ENCODE results near the gene PFAS.

The PFAS gene

GRCh38 chr17:8264320-8264719, 15.2 kb downstream of the PFAS start:
- H3K27ac Mint-ChIP-seq (ENCODE audit: low read depth), result no peak overlapping the region
- H3K9me3 Mint-ChIP-seq, result no peaks in the 10 kb centered on the region
- ATAC-seq (replicated peaks; ENCODE audit: extremely low read depth, poor library complexity, severe bottlenecking), result no peak
- no peak overlapping the region for H3K4me3 Mint-ChIP-seq
- peaks cover 7% of the 10 kb centered on the region for H3K36me3 Mint-ChIP-seq (ENCODE audit: insufficient read depth)
- no peaks in the 10 kb centered on the region for H3K4me1 Mint-ChIP-seq
- no peaks in the 10 kb centered on the region for H3K27me3 Mint-ChIP-seq
- DNase-seq (ENCODE audit: low spot score in 2 of 2), result no peak

- H3K27me3 Mint-ChIP-seq, result no peaks in the 10 kb centered on the region
- no peak overlapping the region for H3K27ac Mint-ChIP-seq (ENCODE audit: low read depth)
- no peak for ATAC-seq (replicated peaks; ENCODE audit: extremely low read depth, poor library complexity, severe bottlenecking)
- no peak overlapping the region for H3K4me3 Mint-ChIP-seq
- no peaks in the 10 kb centered on the region for H3K9me3 Mint-ChIP-seq
- DNase-seq (ENCODE audit: low spot score in 2 of 2), result no peak
- no peaks in the 10 kb centered on the region for H3K4me1 Mint-ChIP-seq
- H3K36me3 Mint-ChIP-seq (ENCODE audit: insufficient read depth), result peaks cover 7% of the 10 kb centered on the region
Measured at GRCh38 chr17:8264836-8265542, 15.9 kb downstream of the PFAS start.

GRCh38 chr17:8266648-8267479, 17.8 kb downstream of the PFAS start:
- no peak overlapping the region for H3K27ac Mint-ChIP-seq (ENCODE audit: low read depth)
- H3K36me3 Mint-ChIP-seq (ENCODE audit: insufficient read depth), result peaks cover 10% of the 10 kb centered on the region
- ATAC-seq (replicated peaks; ENCODE audit: extremely low read depth, poor library complexity, severe bottlenecking), result no peak

GRCh38 chr17:8267480-8268147, 18.5 kb downstream of the PFAS start:
- no peak overlapping the region for H3K4me3 Mint-ChIP-seq
- no peaks in the 10 kb centered on the region for H3K27me3 Mint-ChIP-seq
- DNase-seq (ENCODE audit: low spot score in 2 of 2) (no peak), ATAC-seq (replicated peaks; ENCODE audit: extremely low read depth, poor library complexity, severe bottlenecking) (no peak)
- no peaks in the 10 kb centered on the region for H3K9me3 Mint-ChIP-seq
- H3K4me1 Mint-ChIP-seq, result no peaks in the 10 kb centered on the region
- no peak overlapping the region for H3K27ac Mint-ChIP-seq (ENCODE audit: low read depth)
- peaks cover 6% of the 10 kb centered on the region for H3K36me3 Mint-ChIP-seq (ENCODE audit: insufficient read depth)

More at GRCh38 chr17:8266648-8267479, 17.8 kb downstream of the PFAS start:
- Mint-ChIP-seq H3K27me3 (no peaks in the 10 kb centered on the region), H3K4me3 (no peak overlapping the region), H3K4me1 (no peaks in the 10 kb centered on the region), H3K9me3 (no peaks in the 10 kb centered on the region)
- DNase-seq (ENCODE audit: low spot score in 2 of 2), result no peak

- peaks cover 6% of the 10 kb centered on the region for H3K36me3 Mint-ChIP-seq (ENCODE audit: insufficient read depth)
- no peak overlapping the region for H3K4me3 Mint-ChIP-seq
- no peaks in the 10 kb centered on the region for H3K9me3 Mint-ChIP-seq
- H3K27me3 Mint-ChIP-seq, result no peaks in the 10 kb centered on the region
- no peak for DNase-seq (ENCODE audit: low spot score in 2 of 2)
- no peak overlapping the region for H3K27ac Mint-ChIP-seq (ENCODE audit: low read depth)
- no peak for ATAC-seq (replicated peaks; ENCODE audit: extremely low read depth, poor library complexity, severe bottlenecking)
- no peaks in the 10 kb centered on the region for H3K4me1 Mint-ChIP-seq
Measured at GRCh38 chr17:8268550-8269298, 19.6 kb downstream of the PFAS start.

- H3K4me3 Mint-ChIP-seq, result no peak overlapping the region
- no peaks in the 10 kb centered on the region for H3K4me1 Mint-ChIP-seq
- H3K27me3 Mint-ChIP-seq, result no peaks in the 10 kb centered on the region
- no peak overlapping the region for H3K27ac Mint-ChIP-seq (ENCODE audit: low read depth)
- H3K9me3 Mint-ChIP-seq, result no peaks in the 10 kb centered on the region
- ATAC-seq (replicated peaks; ENCODE audit: extremely low read depth, poor library complexity, severe bottlenecking), result no peak
- no peak for DNase-seq (ENCODE audit: low spot score in 2 of 2)
- H3K36me3 Mint-ChIP-seq (ENCODE audit: insufficient read depth), result peaks cover 4% of the 10 kb centered on the region
Measured at GRCh38 chr17:8272421-8272820, 23.3 kb downstream of the PFAS start.

GRCh38 chr17:8273884-8274444, 24.9 kb downstream of the PFAS start:
- Mint-ChIP-seq H3K36me3 (ENCODE audit: insufficient read depth) (peaks cover 4% of the 10 kb centered on the region), H3K4me1 (no peaks in the 10 kb centered on the region), H3K9me3 (no peaks in the 10 kb centered on the region), H3K27ac (ENCODE audit: low read depth) (no peak overlapping the region), H3K4me3 (no peak overlapping the region), H3K27me3 (no peaks in the 10 kb centered on the region)
- no peak for DNase-seq (ENCODE audit: low spot score in 2 of 2)
- ATAC-seq (replicated peaks; ENCODE audit: extremely low read depth, poor library complexity, severe bottlenecking), result no peak

- Mint-ChIP-seq H3K4me1 (no peaks in the 10 kb centered on the region), H3K36me3 (ENCODE audit: insufficient read depth) (peaks cover 4% of the 10 kb centered on the region), H3K4me3 (no peak overlapping the region), H3K27me3 (no peaks in the 10 kb centered on the region), H3K9me3 (no peaks in the 10 kb centered on the region), H3K27ac (ENCODE audit: low read depth) (no peak overlapping the region)
- ATAC-seq (replicated peaks; ENCODE audit: extremely low read depth, poor library complexity, severe bottlenecking) (no peak), DNase-seq (ENCODE audit: low spot score in 2 of 2) (no peak)
Measured at GRCh38 chr17:8274816-8275215, 25.7 kb downstream of the PFAS start.

GRCh38 chr17:8275421-8276290, 26.6 kb downstream of the PFAS start:
- Mint-ChIP-seq H3K9me3 (no peaks in the 10 kb centered on the region), H3K36me3 (ENCODE audit: insufficient read depth) (no peaks in the 10 kb centered on the region), H3K27ac (ENCODE audit: low read depth) (no peak overlapping the region), H3K4me1 (no peaks in the 10 kb centered on the region), H3K4me3 (no peak overlapping the region), H3K27me3 (no peaks in the 10 kb centered on the region)
- DNase-seq (ENCODE audit: low spot score in 2 of 2) (no peak), ATAC-seq (replicated peaks; ENCODE audit: extremely low read depth, poor library complexity, severe bottlenecking) (no peak)

- Mint-ChIP-seq H3K36me3 (ENCODE audit: insufficient read depth) (no peaks in the 10 kb centered on the region), H3K9me3 (no peaks in the 10 kb centered on the region), H3K4me3 (no peak overlapping the region), H3K27me3 (no peaks in the 10 kb centered on the region), H3K27ac (ENCODE audit: low read depth) (no peak overlapping the region), H3K4me1 (no peaks in the 10 kb centered on the region)
- DNase-seq (ENCODE audit: low spot score in 2 of 2) (no peak), ATAC-seq (replicated peaks; ENCODE audit: extremely low read depth, poor library complexity, severe bottlenecking) (no peak)
Measured at GRCh38 chr17:8277317-8277716, 28.2 kb downstream of the PFAS start.

- Mint-ChIP-seq H3K9me3 (no peaks in the 10 kb centered on the region), H3K4me3 (peak overlapping the region; percentile 14), H3K36me3 (ENCODE audit: insufficient read depth) (no peaks in the 10 kb centered on the region), H3K27ac (ENCODE audit: low read depth) (no peak overlapping the region), H3K4me1 (peaks cover 16% of the 10 kb centered on the region), H3K27me3 (no peaks in the 10 kb centered on the region)
- ATAC-seq (replicated peaks; ENCODE audit: extremely low read depth, poor library complexity, severe bottlenecking) (no peak), DNase-seq (ENCODE audit: low spot score in 2 of 2) (no peak)
Measured at GRCh38 chr17:8282345-8282744, 33.3 kb downstream of the PFAS start.

Data from central memory CD8-positive, alpha-beta T cell (primary cell).